K562 (cell line): Measurements from ENCODE around the gene VIPR2.

Experiments used
- HBP1 ChIP-seq: fragments of 450-650 bp; formaldehyde crosslinking; IDR thresholded peaks from 2 replicates; pipeline ENCODE4 v1.4.0; 2022; ENCODE audit warnings: missing genetic modification characterization
- HMG20B ChIP-seq: fragments of 250-450 bp; sonication (Bioruptor Pico); IDR thresholded peaks from 2 replicates; pipeline ENCODE4 v1.5.0; 2021; ENCODE audit warnings: mild to moderate bottlenecking
- NRF1 ChIP-seq, 2 experiments: fragments of 450-650 bp; IDR thresholded peaks in 1 of 2; conservative IDR thresholded peaks in 1 of 2; 2 replicates each; pipeline ENCODE4 v1.6.1; 2014; ENCODE audit warnings: mild to moderate bottlenecking in 2 of 2
- ZC3H4 ChIP-seq: sonication (generic); formaldehyde crosslinking; IDR thresholded peaks from 2 replicates; pipeline ENCODE4 v1.9.0; 2021; ENCODE audit warnings: missing genetic modification reagents, borderline replicate concordance

- TF ChIP-seq HBP1 (CRISPR knock-in tag) (no peak), HMG20B (no peak), ZC3H4 (no peak), NRF1 (conservative IDR thresholded peaks at IDR 0.05 in 1 of 2, IDR thresholded peaks at IDR 0.05 in 1 of 2) (no peak)
These were observed 98.8 kb downstream of the VIPR2 start for GRCh38 chr7:159045839-159046238.
